Endothelial cell of umbilical vein (primary cell): ENCODE results near the gene PTBP2. TPM values are rescaled to one million over a fixed set of nuclear protein-coding genes. Genes with fewer than 3 reads are reported as not detected.

ENCODE experiments used
- BruUV-seq: library from RNA; stranded (reverse); fragments of 400-500 nt; replicated peaks from 2 replicates; lab custom pipeline; 2021; lab: Mats Ljungman, UMichigan
- CTCF ChIA-PET: fragments of 300-600, 350-600 bp; sonication (Branson Sonifier 250); formaldehyde crosslinking; loops from one replicate; lab custom pipeline; 2021; ENCODE audit warnings: antibody characterized with exemption, inconsistent platforms; lab: Charles Lee
- POLR2A ChIA-PET: fragments of 300-600, 350-600 bp; sonication (Branson Sonifier 250); formaldehyde crosslinking; loops from one replicate; lab custom pipeline; 2021; ENCODE audit warnings: antibody characterized with exemption, inconsistent platforms; lab: Charles Lee
- DNase-seq: peaks from one replicate; pipeline ENCODE4 v3.0.0-alpha.2; 2011; ENCODE audit warnings: low read depth, low spot score
- FAIRE-seq: peaks from 2 replicates; lab custom pipeline; 2011; peaks lifted over from hg19 to GRCh38; lab: Jason Lieb, UNC
- H2AFZ ChIP-seq: 2 replicates; pipeline ENCODE4 v1.6.0; 2012; ENCODE audit warnings: low read depth, low read length, control low read depth, inconsistent platforms
- H3K27ac ChIP-seq: 2 replicates; pipeline ENCODE4 v1.5.1; 2011; ENCODE audit warnings: low read depth, mild to moderate bottlenecking, control low read depth, low read length, moderate library complexity; ENCODE audit not compliant: insufficient read depth
- H3K27me3 ChIP-seq, 2 experiments: 2 replicates each; pipeline versions ENCODE4 v1.6.0 to v1.6.1; 2011; ENCODE audit warnings: low read length in 2 of 2, mixed read lengths in 1 of 2; ENCODE audit not compliant: control insufficient read depth in 2 of 2, insufficient read depth in 2 of 2
- H3K36me3 ChIP-seq, 2 experiments: 2 replicates in 1 of 2; 3 replicates in 1 of 2; pipeline ENCODE4 v1.5.1; 2011; ENCODE audit warnings: low read length in 2 of 2, mild to moderate bottlenecking in 1 of 2, moderate library complexity in 1 of 2; ENCODE audit not compliant: control insufficient read depth in 2 of 2, insufficient read depth in 2 of 2; ENCODE audit errors: extremely low read depth in 1 of 2
- H3K4me1 ChIP-seq: 3 replicates; pipeline ENCODE4 v1.5.1; 2011; ENCODE audit warnings: mild to moderate bottlenecking, low read length; ENCODE audit not compliant: control insufficient read depth, insufficient read depth; ENCODE audit errors: extremely low read depth
- H3K4me2 ChIP-seq: 2 replicates; pipeline ENCODE4 v1.6.1; 2011; ENCODE audit warnings: low read length, control low read depth, mixed read lengths; ENCODE audit not compliant: insufficient read depth
- H3K4me3 ChIP-seq, 3 experiments: fragments of 200-600 bp in 1 of 3; sonication (generic), shearing (Covaris generic) in 1 of 3; replicated peaks in 1 of 3; 2 replicates each; pipeline ENCODE4 v1.5.1; 2011 to 2016; ENCODE audit warnings: control low read depth in 3 of 3, low read length in 3 of 3, mild to moderate bottlenecking in 2 of 3, inconsistent platforms in 1 of 3, low read depth in 1 of 3, moderate library complexity in 1 of 3; ENCODE audit not compliant: insufficient read depth in 1 of 3
- H3K79me2 ChIP-seq: 2 replicates; pipeline ENCODE4 v1.6.0; 2012; ENCODE audit warnings: low read length, inconsistent platforms; ENCODE audit not compliant: control insufficient read depth, insufficient read depth
- H3K9ac ChIP-seq: replicated peaks from 2 replicates; pipeline ENCODE3; 2011; ENCODE audit warnings: low read length, control low read depth; ENCODE audit not compliant: insufficient read depth; ENCODE audit errors: extremely low read depth
- H3K9me1 ChIP-seq: replicated peaks from 3 replicates; pipeline ENCODE4 v1.6.0; 2011; ENCODE audit warnings: mild to moderate bottlenecking, low read length; ENCODE audit not compliant: control insufficient read depth, insufficient read depth; ENCODE audit errors: extremely low read depth
- H3K9me3 ChIP-seq: replicated peaks from 2 replicates; pipeline ENCODE4 v1.5.1; 2012; ENCODE audit warnings: low read length, inconsistent platforms; ENCODE audit not compliant: control insufficient read depth, insufficient read depth
- H4K20me1 ChIP-seq: replicated peaks from 2 replicates; pipeline ENCODE3; 2011; ENCODE audit warnings: mild to moderate bottlenecking, low read length; ENCODE audit not compliant: control insufficient read depth, insufficient read depth; ENCODE audit errors: extremely low read depth
- EZH2 ChIP-seq: IDR thresholded peaks from 2 replicates; pipeline ENCODE4 v1.6.1; 2012; ENCODE audit warnings: borderline replicate concordance, low read depth, mild to moderate bottlenecking, moderate library complexity, low read length, inconsistent platforms; ENCODE audit not compliant: severe bottlenecking
- FOS ChIP-seq: IDR thresholded peaks from 2 replicates; pipeline ENCODE4 v1.6.1; 2011; ENCODE audit warnings: mild to moderate bottlenecking, low read length, moderate library complexity, borderline replicate concordance; ENCODE audit not compliant: insufficient read depth
- GATA2 ChIP-seq: IDR thresholded peaks from 2 replicates; pipeline ENCODE4 v1.7.0; 2011; ENCODE audit warnings: low read depth, mild to moderate bottlenecking, moderate library complexity, mixed read lengths, low read length; ENCODE audit not compliant: insufficient read length, insufficient read depth
- JUN ChIP-seq: IDR thresholded peaks from 2 replicates; pipeline ENCODE4 v1.6.1; 2011; ENCODE audit warnings: borderline replicate concordance, low read depth; ENCODE audit not compliant: insufficient read length, insufficient read depth
- MYC ChIP-seq: IDR thresholded peaks from one replicate; pipeline ENCODE4 v1.6.1; 2011; ENCODE audit warnings: mild to moderate bottlenecking, low read depth, low read length
- POLR2A ChIP-seq: IDR thresholded peaks from 2 replicates; pipeline ENCODE4 v1.6.1; 2012; ENCODE audit warnings: low read depth, mild to moderate bottlenecking, control low read depth, low read length
- POLR2AphosphoS5 ChIP-seq: IDR thresholded peaks from 2 replicates; pipeline ENCODE4 v1.6.1; 2012; ENCODE audit warnings: low read depth, mild to moderate bottlenecking, control low read depth, low read length, moderate library complexity; ENCODE audit not compliant: insufficient read depth
- dilution Hi-C: fragments of 300-500 bp; cut with MboI; formaldehyde crosslinking; loops from one replicate; pipeline ENCODE4 v1.15.0; 2019; ENCODE audit warnings: low sequenced_read_pairs; ENCODE audit not compliant: extremely low pct_ligation_motif_present
- intact Hi-C: fragments of 100-400 bp; cut with micrococcal nuclease; formaldehyde crosslinking; loops from one replicate; pipeline ENCODE4 v1.10.0; 2022
- polyA plus RNA-seq, 4 experiments: library from polyadenylated mRNA; depleted of rRNA in 3 of 4; stranded (reverse) in 3 of 4; unstranded in 1 of 4; fragments of >200 nt; gene quantifications; 2 replicates each; pipeline versions ENCODE4 v1.2.1 to v1.2.3, GENCODE V29; 2011 to 2012; ENCODE audit warnings: missing spikeins in 1 of 4
- total RNA-seq: library from RNA; stranded (reverse); gene quantifications from 2 replicates; pipeline ENCODE4 v1.2.3, GENCODE V29; 2021
- TF ChIP-seq, protein P1 (sequence below), 2 donors: IDR thresholded peaks; 1 replicate in 1 of 2; 2 replicates in 1 of 2; pipeline ENCODE4 v1.5.1; 2011; ENCODE audit warnings: low read length in 2 of 2, mild to moderate bottlenecking in 2 of 2, moderate library complexity in 2 of 2, control low read depth in 1 of 2, inconsistent platforms in 1 of 2, low read depth in 1 of 2; ENCODE audit not compliant: insufficient read depth in 1 of 2; ENCODE audit errors: extremely low read depth in 1 of 2
- TF ChIP-seq, protein P2 (sequence below): IDR thresholded peaks from 2 replicates; pipeline ENCODE4 v1.6.1; 2011; ENCODE audit not compliant: insufficient read depth, insufficient read length

PTBP2 gene
- total and polyA plus RNA-seq, 2 donors (not counting 3 experiments of a cell fraction or from before 2014, with no cell fraction given) = 7.7 to 27.0 TPM

DNA sequence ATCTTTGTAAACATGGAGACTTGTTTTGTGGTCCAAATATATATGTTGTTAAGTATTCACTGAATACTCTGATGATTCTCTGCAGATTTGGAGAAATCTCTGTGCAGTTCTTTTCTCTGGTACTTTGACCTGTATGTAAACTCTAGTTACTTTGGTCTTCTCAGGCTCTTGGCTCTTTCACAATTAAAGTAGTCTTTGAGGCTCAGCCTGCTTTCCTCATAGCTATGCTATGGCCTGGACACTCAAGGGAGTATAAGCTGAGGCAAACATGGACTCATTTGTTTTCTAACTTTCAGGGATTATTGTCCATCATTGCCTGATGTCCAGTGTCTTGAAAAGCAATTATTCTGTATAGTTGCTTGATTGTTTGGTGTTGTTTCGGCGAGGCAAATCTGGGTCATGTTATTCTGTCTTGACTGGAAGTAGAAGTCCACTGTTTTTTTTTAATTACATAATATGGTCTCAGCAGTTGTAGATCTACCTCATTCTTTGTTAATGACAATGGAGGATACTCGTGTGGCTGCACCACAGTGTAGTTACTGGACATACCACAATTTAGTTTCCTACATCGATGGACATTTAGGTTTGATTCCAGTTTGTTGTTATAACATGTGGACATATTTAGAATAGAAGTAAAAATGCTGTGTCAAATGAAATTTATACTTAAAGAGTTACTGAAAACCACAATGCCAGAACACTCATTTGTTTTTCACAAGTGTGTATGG lies 9.2 kb downstream of the PTBP2 start:
- FAIRE-seq (no peak), DNase-seq (no peak)
- intact Hi-C loops = no loop called here
- Histone ChIP-seq H3K4me2 (no peak overlapping the region), H3K4me3 (no peak overlapping the region), H3K9me1 (no peaks in the 10 kb centered on the region), H3K27ac (no peak overlapping the region), H2AFZ (no peak overlapping the region), H3K9me3 (no peaks in the 10 kb centered on the region), H3K36me3 (peaks cover 2 to 5% of the 10 kb centered on the region in 2 experiments), H4K20me1 (peaks cover 17% of the 10 kb centered on the region), H3K9ac (no peak overlapping the region), H3K79me2 (peaks cover 100% of the 10 kb centered on the region), H3K4me1 (no peaks in the 10 kb centered on the region), H3K27me3 (no peaks in the 10 kb centered on the region)
- CTCF ChIA-PET = interaction anchor here (1.0 to 1.5 kb wide), 2 partner anchors 10 to 494 kb away, joined by 3 read pairs; no protein-coding TSS in a partner anchor
- POLR2A ChIA-PET = no interaction called here
- no TSS peak for BruUV-seq
- TF ChIP-seq POLR2A = no peak
- TF ChIP-seq POLR2AphosphoS5 = no peak
- TF ChIP-seq GATA2 = no peak
- no peak for TF ChIP-seq JUN
- no peak for TF ChIP-seq EZH2
- TF ChIP-seq, protein P1, sequence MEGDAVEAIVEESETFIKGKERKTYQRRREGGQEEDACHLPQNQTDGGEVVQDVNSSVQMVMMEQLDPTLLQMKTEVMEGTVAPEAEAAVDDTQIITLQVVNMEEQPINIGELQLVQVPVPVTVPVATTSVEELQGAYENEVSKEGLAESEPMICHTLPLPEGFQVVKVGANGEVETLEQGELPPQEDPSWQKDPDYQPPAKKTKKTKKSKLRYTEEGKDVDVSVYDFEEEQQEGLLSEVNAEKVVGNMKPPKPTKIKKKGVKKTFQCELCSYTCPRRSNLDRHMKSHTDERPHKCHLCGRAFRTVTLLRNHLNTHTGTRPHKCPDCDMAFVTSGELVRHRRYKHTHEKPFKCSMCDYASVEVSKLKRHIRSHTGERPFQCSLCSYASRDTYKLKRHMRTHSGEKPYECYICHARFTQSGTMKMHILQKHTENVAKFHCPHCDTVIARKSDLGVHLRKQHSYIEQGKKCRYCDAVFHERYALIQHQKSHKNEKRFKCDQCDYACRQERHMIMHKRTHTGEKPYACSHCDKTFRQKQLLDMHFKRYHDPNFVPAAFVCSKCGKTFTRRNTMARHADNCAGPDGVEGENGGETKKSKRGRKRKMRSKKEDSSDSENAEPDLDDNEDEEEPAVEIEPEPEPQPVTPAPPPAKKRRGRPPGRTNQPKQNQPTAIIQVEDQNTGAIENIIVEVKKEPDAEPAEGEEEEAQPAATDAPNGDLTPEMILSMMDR (IDR thresholded peaks at IDR 0.05; ENCODE audit: extremely low read depth in 1 of 2, insufficient read depth in 1 of 2, low read depth in 1 of 2, low read length in 2 of 2) = no peak
- TF ChIP-seq FOS = no peak
- no peak for TF ChIP-seq MYC
- TF ChIP-seq, protein P2, sequence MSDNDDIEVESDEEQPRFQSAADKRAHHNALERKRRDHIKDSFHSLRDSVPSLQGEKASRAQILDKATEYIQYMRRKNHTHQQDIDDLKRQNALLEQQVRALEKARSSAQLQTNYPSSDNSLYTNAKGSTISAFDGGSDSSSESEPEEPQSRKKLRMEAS = no peak
- dilution Hi-C loops = no loop called here
